Measurements from ENCODE around the gene MYO1B. TPM values are rescaled to one million over a fixed set of nuclear protein-coding genes. Genes with fewer than 3 reads are reported as not detected.

MYO1B gene
- total RNA-seq, 1 donor from 2014 or later: 16.2 TPM

DNA sequence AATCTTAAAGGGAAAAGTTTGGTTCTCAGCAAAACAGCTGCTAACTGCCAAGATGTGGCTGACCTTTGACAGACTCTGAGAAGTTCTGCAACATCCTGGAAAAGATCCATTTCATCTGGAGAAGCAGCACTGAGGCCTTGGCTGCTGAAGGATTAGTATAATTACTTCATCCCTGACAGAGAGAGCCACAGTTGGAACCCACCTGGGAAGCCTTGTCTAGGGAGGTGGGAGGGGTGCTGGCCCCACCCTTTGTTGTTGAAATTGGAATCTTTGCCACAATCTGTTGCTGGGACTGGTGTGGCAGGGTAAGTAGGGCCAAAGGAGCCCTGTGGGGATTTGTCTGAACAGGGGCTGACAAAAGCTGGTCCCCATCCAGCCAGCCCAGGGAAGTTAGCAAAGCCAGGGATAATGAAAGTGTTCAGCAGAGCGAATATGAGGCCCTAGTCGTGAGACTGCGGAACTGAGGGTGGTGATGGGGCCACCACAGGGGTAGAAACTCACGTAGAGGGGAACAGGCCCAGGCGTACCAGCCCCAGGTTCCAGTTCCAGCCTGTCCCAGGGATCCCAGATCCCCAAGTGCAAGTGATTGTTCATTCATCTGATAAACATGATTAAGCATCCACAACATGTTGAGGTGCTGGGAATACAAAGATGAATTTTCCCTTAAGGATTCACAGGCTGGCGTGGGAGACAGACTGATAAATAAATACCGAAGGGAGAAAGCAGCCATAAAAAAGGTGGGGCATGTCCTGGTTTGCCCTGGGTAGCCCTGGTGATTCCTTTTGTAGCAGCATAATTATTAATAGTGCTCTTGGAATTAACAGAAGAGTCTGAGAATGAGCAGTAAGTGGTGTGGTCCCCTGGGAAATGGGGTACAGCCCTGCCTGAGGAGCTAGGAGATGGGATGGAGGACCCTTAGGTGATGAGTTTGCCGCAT is 60.0 kb downstream of the MYO1B start:
- Histone ChIP-seq H3K4me3 (peak overlapping the region; percentile 33), H3K4me1 (peaks cover 61% of the 10 kb centered on the region), H3K36me3 (no peaks in the 10 kb centered on the region), H3K27me3 (ENCODE audit: low read depth) (no peaks in the 10 kb centered on the region), H3K9me3 (replicated peaks) (no peaks in the 10 kb centered on the region), H3K27ac (replicated peaks) (peak overlapping the region; percentile 86)
- intact Hi-C loops (cut with micrococcal nuclease): no loop called here
- no peak for TF ChIP-seq CTCF (IDR thresholded peaks at IDR 0.05; ENCODE audit: borderline replicate concordance)
- DNase-seq: peak; percentile 76

DNA sequence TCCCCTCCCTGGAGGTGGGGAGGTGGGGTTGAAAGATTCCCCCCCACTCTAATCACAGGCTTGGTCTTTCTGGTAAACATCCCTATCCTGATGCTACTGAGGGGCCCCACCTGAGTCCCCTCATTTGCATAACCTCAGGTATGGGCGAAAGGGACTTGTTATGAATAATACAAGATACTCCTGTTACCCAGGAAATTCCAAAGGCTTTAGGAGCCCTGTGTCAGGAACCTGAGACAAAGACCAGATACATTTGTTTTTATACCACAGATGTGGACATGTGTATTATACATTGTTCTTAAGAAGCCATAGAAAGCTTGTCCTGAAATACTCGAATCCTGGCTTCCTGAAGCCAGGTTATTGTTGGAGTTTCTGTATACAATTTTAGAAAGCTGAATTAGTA is 62.8 kb downstream of the MYO1B start:
- DNase-seq: no peak
- no peaks in the 10 kb centered on the region for H3K9me3 ChIP-seq (replicated peaks)
- intact Hi-C loops (cut with micrococcal nuclease): no loop called here

GRCh38 chr2:191311156-191311555 is 66.0 kb downstream of the MYO1B start:
- intact Hi-C loops (cut with micrococcal nuclease): no loop called here
- Histone ChIP-seq H3K36me3 (no peaks in the 10 kb centered on the region), H3K27me3 (ENCODE audit: low read depth) (no peaks in the 10 kb centered on the region), H3K27ac (replicated peaks) (no peak overlapping the region), H3K4me1 (peaks cover 25% of the 10 kb centered on the region), H3K9me3 (replicated peaks) (no peaks in the 10 kb centered on the region), H3K4me3 (no peak overlapping the region)
- no peak for DNase-seq
- no peak for TF ChIP-seq CTCF (IDR thresholded peaks at IDR 0.05; ENCODE audit: borderline replicate concordance)

More for the DNA sequence above, 62.8 kb downstream of the MYO1B start:
- no peak overlapping the region for H3K27ac ChIP-seq (replicated peaks)
- no peak overlapping the region for H3K4me3 ChIP-seq
- no peaks in the 10 kb centered on the region for H3K36me3 ChIP-seq
- no peak for TF ChIP-seq CTCF (IDR thresholded peaks at IDR 0.05; ENCODE audit: borderline replicate concordance)
- H3K4me1 ChIP-seq: peaks cover 52% of the 10 kb centered on the region
- no peaks in the 10 kb centered on the region for H3K27me3 ChIP-seq (ENCODE audit: low read depth)

DNA sequence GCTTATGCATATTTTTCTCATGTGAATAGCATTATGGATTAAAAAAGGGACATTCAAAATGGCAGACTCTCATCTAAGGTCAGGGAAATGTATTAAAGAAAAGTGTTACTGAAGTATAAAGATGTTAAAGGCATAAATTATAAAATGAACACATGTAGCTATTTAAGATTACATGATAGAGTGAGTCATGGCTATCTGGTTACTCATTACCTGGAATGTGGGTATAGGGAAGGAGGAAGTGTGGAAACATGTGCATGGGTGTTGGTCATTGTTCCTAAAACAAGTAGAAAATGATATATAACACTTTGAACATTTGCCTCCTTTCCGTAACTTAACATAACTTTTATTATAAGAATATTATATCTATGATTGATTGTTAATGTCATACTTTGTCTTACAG is 66.4 kb downstream of the MYO1B start:
- peaks cover 23% of the 10 kb centered on the region for H3K4me1 ChIP-seq
- H3K9me3 ChIP-seq (replicated peaks): no peaks in the 10 kb centered on the region
- no peak for DNase-seq
- intact Hi-C loops (cut with micrococcal nuclease): no loop called here
- no peaks in the 10 kb centered on the region for H3K27me3 ChIP-seq (ENCODE audit: low read depth)
- TF ChIP-seq CTCF (IDR thresholded peaks at IDR 0.05; ENCODE audit: borderline replicate concordance): no peak
- no peak overlapping the region for H3K27ac ChIP-seq (replicated peaks)
- H3K4me3 ChIP-seq: no peak overlapping the region
- no peaks in the 10 kb centered on the region for H3K36me3 ChIP-seq

DNA sequence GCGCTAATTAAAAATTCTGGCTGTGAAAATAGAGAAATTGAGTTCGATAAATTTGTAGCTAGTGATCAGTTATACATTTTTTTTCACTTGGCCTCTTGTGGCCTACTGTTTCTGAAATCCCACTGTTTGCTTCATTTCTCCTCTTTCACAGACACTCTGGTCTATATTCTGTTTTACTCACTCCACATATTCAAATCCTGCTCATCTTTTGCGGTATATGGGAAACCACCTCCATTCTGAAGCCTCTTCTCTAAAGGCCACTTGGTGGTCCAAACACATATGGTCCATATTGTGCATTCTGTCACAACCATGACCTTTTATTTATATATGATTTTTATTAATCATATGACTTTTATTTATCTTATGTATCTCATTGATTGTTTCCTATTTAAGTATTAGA is 67.0 kb downstream of the MYO1B start:
- Histone ChIP-seq H3K4me1 (peaks cover 18% of the 10 kb centered on the region), H3K27me3 (ENCODE audit: low read depth) (no peaks in the 10 kb centered on the region), H3K4me3 (no peak overlapping the region), H3K9me3 (replicated peaks) (no peaks in the 10 kb centered on the region), H3K27ac (replicated peaks) (no peak overlapping the region), H3K36me3 (no peaks in the 10 kb centered on the region)
- TF ChIP-seq CTCF (IDR thresholded peaks at IDR 0.05; ENCODE audit: borderline replicate concordance): no peak
- no peak for DNase-seq
- intact Hi-C loops (cut with micrococcal nuclease): no loop called here
